HG02642 (cell line): ENCODE results near the gene UBE2E1.

Experiments used
- ATAC-seq: cut with Tn5 transposase; IDR thresholded peaks from one replicate; pipeline ENCODE4 v1.9.1; 2021; ENCODE audit warnings: mild to moderate bottlenecking; ENCODE audit not compliant: unreplicated experiment, poor library complexity

UBE2E1 gene

DNA sequence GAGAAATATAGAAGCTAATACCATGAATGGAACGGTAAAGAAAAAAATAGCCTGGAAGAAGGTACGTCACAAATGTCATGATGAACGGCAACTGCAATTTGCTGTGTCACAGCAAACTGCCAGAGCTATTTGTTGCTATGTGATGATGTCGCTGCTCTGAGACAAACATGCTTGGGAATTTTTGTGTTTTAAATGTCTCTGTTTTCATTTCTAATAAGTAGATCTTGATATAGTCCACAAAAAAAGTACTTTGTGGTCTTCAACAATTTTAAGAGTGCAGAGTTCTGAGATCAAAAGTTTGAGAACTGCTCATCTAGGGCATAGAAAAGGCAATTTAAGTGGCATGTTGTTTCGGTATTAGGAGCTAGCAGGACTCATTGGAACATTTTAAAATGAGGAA is 135.0 kb downstream of the UBE2E1 start:
- no peak for ATAC-seq
